ENCODE measurements around the gene MIB2.
A peak's percentile ranks its signal among the peaks of the same experiment; 100 is the strongest.
"Not testable (repeated sequence)": the region's sequence is repeated elsewhere in the genome, so short reads cannot be mapped to it uniquely, and the experiment has no call there.

The MIB2 gene

DNA sequence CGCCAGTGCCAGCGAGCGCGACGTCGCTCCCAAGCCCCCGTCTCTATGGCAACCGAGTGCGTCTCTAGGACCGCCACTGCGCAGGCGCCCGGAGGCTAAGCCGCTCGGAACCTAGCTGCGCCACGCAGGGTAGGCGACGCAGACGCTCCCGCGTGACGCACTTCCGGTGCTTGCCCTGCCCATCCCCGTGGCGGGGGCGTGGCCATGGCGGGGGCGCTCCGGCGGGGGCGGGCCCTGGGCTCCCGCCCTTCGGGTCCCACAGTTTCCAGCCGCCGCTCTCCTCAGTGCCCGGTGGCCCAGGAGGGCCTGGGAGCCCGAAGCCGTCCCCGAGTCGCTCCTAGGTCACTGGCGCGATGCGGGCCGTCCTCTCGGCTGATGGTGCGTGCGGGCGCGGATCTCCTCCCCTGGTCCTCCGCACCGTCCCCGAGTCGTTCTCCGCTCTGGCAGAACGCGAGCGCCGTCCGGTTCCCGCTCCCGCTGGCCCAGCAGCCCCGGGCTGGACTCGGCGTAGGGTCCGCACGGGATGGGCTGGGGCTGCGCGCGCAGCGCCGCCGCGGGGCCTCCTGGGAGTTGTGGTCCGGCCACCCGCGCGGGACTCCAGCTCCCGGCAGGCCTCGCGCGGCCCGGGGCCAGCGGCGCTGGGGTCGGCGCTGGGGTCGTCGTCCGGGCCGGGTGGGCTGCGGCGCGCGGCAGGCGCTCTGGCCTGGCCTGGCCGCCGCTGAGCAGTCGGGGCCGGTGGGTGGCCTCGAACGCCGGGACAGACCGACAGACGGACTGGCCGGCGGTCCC, at the start of gene MIB2:
TSS of gene MIB2 (plus strand) at position 245 of the 789 bp plus-strand sequence. CDS start 7,953 bp downstream, outside the sequence.
- peak; percentile 97 to 98 for DNase-seq

- no peak for DNase-seq
These were observed 48.0 kb upstream of the MIB2 start for GRCh38 chr1:1567152-1567875.

- no peak for DNase-seq
These were observed 47.4 kb upstream of the MIB2 start for GRCh38 chr1:1567891-1568291.

DNA sequence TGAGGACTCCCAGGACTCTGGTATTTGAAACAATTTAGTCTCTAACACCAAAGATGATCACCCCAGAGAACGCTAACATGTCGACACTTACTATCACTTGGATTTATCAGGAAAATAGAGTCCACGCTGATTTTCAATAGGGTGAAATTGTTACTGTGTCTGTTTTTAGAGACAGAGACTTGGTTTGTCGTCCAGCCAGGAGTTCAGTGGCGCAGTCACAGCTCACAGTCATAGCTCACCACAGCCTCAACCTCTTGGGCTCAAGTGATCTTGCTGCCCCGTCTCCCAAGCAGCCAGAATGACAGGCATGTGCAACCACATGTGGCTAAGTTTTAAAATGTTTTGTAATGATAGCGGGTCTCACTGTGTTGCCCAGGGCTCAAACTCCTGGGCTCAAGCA, 46.0 kb upstream of the MIB2 start:
- no peak for DNase-seq

GRCh38 chr1:1573843-1574720, 41.2 kb upstream of the MIB2 start:
- DNase-seq = peak in 1 of 2 experiments; percentile 67

GRCh38 chr1:1574721-1575537, 40.4 kb upstream of the MIB2 start, which contains the start of gene SSU72:
TSS of gene SSU72 (minus strand) at chr1:1574863. CDS start at chr1:1574557, 306 bp downstream.
- peak; percentile 89 to 92 for DNase-seq

- no peak for DNase-seq
These were observed 37.8 kb upstream of the MIB2 start for GRCh38 chr1:1577367-1578011.

- no peak for DNase-seq
These were observed 36.8 kb upstream of the MIB2 start for GRCh38 chr1:1578371-1578940.

DNA sequence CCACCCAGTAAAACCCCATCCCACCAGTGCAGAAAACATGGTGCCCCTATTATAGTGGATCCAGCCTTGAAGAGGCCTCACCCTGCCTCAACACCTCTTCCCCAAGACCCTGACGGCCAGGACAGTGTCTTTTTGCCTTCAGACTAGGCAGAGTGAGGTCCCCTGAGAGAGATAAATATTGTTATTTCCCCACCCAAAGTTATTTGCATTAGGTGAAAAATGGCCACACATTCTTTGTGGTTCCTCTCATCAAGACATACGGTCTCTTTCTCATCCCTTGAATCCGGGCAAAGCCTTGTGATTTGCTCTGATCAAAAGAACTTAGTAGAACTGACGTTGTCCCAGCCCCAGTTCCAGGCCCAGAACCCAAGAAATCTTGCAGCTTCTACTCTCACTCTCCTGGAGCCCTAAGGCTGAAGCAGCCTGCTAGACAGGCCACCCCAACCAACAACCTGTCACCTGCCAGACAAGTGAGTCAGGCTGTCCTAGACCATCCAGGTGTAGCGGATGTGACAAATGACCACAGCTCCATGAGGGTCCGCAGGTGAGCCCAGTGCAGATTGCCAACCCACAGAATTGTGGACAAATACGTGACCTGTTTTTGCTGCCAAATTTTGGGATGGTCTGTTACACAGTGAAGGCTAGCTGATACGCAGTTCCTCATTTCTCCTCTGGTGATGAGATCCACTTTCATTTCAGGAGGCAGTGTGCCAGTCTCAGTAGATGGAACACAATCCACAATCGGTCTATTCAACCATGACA, 32.5 kb upstream of the MIB2 start:
- no peak for DNase-seq

DNA sequence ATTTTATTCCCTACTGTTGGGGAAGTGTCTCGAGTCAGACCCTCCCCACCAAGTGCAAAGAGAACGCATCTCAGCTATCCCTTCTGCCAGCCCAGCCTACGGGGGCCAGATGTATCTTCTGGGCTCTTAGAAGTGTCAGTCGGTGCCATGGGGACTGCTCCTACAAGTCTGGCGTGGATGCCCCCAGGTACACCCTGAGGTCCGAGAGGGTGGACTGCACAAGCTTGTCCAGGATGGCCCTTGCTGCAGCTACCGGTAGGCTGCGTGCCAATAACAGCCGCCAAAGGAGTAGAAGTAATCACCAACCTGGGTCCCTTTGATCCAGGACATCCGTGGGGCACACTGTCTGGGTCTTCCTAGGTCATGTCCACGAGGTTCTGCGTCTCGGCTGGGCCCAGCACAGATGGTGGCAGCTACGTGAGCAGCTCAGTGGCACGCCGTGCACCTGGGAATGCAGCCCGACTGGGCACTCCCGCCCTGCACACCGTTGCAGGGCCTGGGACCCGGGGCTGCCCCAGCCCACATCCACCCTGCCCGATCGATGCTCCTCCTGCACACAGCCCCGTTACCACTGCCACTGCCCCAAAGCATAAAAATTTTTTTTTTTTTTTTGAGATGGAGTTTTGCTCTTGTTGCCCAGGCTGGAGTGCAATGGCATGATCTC, 31.8 kb upstream of the MIB2 start:
- DNase-seq = no peak

DNA sequence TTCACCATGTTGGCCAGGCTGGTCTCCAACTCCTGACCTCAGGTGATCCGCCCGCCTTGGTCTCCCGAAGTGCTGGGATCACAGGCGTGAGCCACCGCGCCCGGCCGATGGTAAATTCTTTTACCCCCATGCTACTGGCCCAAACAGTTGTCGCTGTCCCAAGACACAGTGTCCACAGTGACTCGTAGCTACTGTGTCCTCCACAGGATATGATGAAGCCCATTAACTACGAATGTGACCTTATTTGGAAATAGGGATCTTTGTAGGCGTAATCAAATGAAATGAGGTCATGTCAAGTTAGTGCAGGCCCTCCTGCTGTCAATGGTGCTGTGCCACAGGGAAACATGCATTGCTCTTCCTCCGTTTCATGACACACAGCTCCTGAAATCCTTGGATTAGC, 23.8 kb upstream of the MIB2 start:
- no peak for DNase-seq

DNA sequence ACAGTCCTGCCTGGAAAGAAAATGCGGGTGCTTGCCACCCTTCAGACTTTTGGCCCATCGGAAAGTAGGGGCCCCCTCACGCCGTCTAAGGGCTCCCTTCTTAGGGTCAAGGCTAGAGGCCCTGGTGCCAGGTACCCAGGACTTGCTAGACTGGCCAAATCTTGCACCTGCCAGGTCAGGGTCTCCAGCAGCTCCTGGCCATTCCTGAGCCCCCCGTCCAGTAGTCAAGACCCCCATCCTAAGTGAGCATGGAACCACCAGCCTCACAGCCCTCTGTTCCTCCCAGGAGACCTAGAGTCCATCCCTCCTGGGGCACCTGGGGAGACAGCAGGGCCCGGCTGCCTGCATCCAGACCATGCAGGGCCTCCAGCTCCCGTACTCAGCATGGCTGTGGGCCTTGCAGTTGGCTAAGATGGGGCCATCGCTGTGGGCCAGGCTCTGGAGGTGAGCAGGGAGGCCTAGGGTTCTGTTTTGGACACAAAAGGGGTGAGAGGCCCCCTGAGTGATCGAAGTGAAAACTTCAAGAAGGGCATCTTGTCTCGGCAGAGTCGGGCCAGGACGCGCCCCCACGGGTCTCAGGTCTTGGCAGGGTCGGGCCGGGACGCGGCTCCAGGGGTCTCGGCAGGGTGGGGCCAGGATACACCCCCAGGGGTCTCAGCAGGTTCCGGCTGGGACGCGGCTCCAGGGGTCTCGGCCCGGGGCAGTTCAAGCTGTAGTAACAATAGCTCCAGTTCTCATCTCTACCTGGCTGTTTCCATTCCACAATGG, 21.3 kb upstream of the MIB2 start:
- DNase-seq = no peak

- no peak for DNase-seq
These were observed 20.6 kb upstream of the MIB2 start for GRCh38 chr1:1594602-1595260.

DNA sequence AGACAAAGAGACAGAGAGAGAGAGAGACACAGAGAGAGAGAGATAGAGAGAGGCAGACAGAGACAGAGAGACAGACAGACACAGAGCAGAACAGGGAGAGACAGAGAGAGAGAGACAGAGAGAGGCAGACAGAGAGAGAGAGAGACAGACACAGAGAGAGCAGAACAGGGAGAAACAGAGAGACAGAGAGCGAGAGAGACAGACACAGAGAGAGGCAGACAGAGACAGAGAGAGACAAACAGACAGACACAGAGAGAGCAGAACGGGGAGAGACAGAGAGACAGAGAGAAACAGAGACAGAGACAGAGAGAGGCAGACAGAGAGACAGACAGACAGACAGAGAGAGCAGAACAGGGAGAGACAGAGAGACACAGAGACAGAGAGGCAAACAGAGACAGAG, 20.0 kb upstream of the MIB2 start:
- not testable (repeated sequence) for DNase-seq

DNA sequence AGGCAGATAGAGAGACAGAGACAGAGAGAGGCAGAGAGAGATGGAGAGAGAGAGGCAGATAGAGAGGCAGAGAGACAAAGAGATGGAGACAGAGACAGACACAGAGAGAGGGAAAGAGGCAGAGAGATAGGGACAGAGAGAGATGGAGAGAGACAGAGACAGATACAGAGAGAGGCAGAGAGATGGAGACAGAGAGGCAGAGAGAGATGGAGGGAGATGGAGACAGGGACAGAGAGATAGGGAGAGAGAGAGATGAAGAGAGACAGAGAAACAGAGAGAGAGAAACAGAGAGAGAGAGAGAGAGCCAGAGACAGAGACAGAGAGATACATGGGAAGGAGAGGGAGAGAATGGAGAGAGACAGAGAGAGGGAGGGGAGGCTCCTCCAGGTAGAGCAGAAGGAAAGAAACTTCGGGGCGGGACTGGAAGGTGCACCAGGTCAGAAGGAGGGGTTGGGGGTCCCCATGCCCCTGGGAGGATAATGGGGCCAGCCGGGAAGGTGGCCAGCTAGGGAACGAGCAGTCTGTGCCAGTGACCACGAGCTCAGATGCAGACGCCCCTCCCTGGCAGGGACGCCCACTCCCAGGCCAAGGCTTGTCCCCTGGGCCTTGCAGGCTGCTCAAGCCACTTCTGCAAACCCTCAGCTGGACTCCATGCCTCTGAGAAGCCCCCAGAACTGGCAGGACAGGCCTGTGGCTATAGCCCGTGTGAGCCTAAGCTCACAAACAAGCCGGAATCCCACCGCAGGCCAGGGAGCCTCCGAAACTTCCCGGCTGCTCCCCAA, 18.6 kb upstream of the MIB2 start:
- DNase-seq = no peak

GRCh38 chr1:1597275-1597930, 17.9 kb upstream of the MIB2 start:
- DNase-seq = peak in 1 of 2 experiments; percentile 21

- DNase-seq = no peak
These were observed 17.1 kb upstream of the MIB2 start for GRCh38 chr1:1598051-1598719.
